CD4-positive, alpha-beta T cell (primary cell): ENCODE data around the gene KLRK1. TPM values are rescaled to one million over a fixed set of nuclear protein-coding genes. Genes with fewer than 3 reads are reported as not detected.

Source experiments
- ATAC-seq: fragments of 200-7000 bp; cut with Tn5 transposase; one replicate; pipeline ENCODE4 v1.10.0; 2022; ENCODE audit warnings: mild to moderate bottlenecking; ENCODE audit not compliant: poor library complexity
- CTCF ChIA-PET: fragments of 350-600 bp; sonication (Branson Sonifier 250); formaldehyde crosslinking; loops from one replicate; lab custom pipeline; 2021; ENCODE audit warnings: antibody characterized with exemption, inconsistent platforms; lab: Charles Lee
- POLR2A ChIA-PET: fragments of 350-600 bp; sonication (Branson Sonifier 250); formaldehyde crosslinking; loops from one replicate; lab custom pipeline; 2021; ENCODE audit warnings: antibody characterized with exemption, inconsistent platforms; lab: Charles Lee
- DNase-seq, 14 experiments: peaks; one replicate each; pipeline ENCODE4 v3.0.0-alpha.2; 2013 to 2020; ENCODE audit warnings: mixed read lengths in 2 of 14
- H3K27ac ChIP-seq, 2 donors: one replicate each; pipeline versions ENCODE4 v1.5.1 to v1.7.0; 2013; ENCODE audit warnings: low read length in 2 of 2, low read depth in 1 of 2, mild to moderate bottlenecking in 1 of 2
- H3K27me3 ChIP-seq, 2 experiments: 1 replicate in 1 of 2; 2 replicates in 1 of 2; pipeline versions ENCODE4 v1.6.1 to v1.7.0; 2013; ENCODE audit warnings: low read length in 2 of 2, control low read depth in 1 of 2, mild to moderate bottlenecking in 1 of 2, moderate library complexity in 1 of 2; ENCODE audit not compliant: insufficient read depth in 2 of 2, control insufficient read depth in 1 of 2
- H3K36me3 ChIP-seq: one replicate; pipeline ENCODE4 v1.6.1; 2013; ENCODE audit warnings: low read length, control low read depth; ENCODE audit not compliant: insufficient read depth
- H3K4me1 ChIP-seq: one replicate; pipeline ENCODE4 v1.6.1; 2013; ENCODE audit warnings: low read length, control low read depth; ENCODE audit not compliant: insufficient read depth
- H3K4me3 ChIP-seq: one replicate; pipeline ENCODE4 v1.5.1; 2013; ENCODE audit warnings: mild to moderate bottlenecking, low read length, moderate library complexity
- H3K9me3 ChIP-seq, 2 experiments: 1 replicate in 1 of 2; 2 replicates in 1 of 2; pipeline versions ENCODE4 v1.6.1 to v1.7.0; 2013; ENCODE audit warnings: low read length in 2 of 2, mild to moderate bottlenecking in 2 of 2, control low read depth in 1 of 2, moderate library complexity in 1 of 2; ENCODE audit not compliant: control insufficient read depth in 1 of 2, insufficient read depth in 1 of 2
- H3K27ac Mint-ChIP-seq: one replicate; pipeline ENCODE4 v1.8.0; 2020; ENCODE audit warnings: mixed read lengths
- H3K27me3 Mint-ChIP-seq: one replicate; pipeline ENCODE4 v1.8.0; 2021; ENCODE audit warnings: mixed read lengths
- H3K36me3 Mint-ChIP-seq: one replicate; pipeline ENCODE4 v1.8.0; 2021; ENCODE audit warnings: low read depth, mixed read lengths
- H3K4me1 Mint-ChIP-seq: one replicate; pipeline ENCODE4 v1.8.0; 2021; ENCODE audit warnings: low read depth, mixed read lengths
- H3K4me3 Mint-ChIP-seq: one replicate; pipeline ENCODE4 v1.8.0; 2020; ENCODE audit warnings: mild to moderate bottlenecking, mixed read lengths
- H3K9me3 Mint-ChIP-seq: one replicate; pipeline ENCODE4 v1.8.0; 2020; ENCODE audit warnings: mixed read lengths
- intact Hi-C, 2 experiments: fragments of 100-400 bp; cut with DNase I in 1 of 2; cut with micrococcal nuclease in 1 of 2; formaldehyde crosslinking; loops; one replicate each; pipeline versions ENCODE4 v1.15.1 to v1.9.0; 2023 to 2025; cut with DNase I, micrococcal nuclease
- total RNA-seq, 174 experiments: library from RNA in 2 of 174; stranded (reverse) in 2 of 174; gene quantifications; one replicate each; pipeline ENCODE4 v1.2.3 and lab custom pipeline; 2021 to 2026
- TF ChIP-seq, protein P1 (sequence below): fragments of 200-600 bp; IDR thresholded peaks from one replicate; pipeline ENCODE4 v1.8.0; 2022; ENCODE audit warnings: antibody characterized with exemption, mild to moderate bottlenecking

KLRK1 gene
- total RNA-seq, 2 experiments from 2014 or later: 0.96 to 1.0 TPM

DNA sequence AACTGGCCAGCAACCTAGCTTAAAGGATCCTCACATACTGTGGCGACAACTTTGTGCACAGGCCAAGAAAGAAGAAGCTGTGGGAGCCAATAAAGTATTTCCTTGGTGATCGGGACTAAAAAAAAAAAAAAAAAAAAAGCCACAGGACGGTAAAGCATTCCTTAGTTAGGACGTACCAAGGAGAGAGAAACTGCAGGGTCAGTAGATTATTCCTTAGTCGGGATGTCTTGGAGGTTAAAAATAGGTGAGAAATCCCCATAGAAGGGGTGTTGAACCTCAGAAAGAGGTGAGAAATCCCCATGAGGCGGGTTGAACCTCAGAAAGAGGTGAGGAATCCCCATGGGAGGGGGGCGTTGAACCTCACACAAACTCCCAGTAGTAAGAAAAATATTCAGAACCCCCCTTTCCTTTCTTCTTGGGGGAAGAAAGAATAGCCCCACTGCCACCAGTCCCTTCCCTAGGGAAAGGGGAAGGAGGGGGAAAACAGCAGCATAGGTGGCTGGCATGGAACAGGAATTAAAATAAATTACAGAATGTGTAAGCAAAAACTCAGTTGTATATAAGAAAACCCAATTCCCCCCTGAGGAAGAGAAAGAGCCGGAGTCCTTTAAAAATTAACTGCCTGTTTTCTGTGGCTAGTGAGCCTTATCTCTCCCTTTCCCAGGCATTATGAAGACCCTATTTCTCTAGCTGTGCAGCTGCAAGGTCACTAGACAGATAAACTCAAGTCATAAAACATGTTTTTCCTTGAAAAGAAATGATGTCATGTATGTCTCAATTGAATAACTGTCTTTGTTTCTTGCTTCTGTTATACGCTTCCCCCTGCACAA, 26.8 kb downstream of the KLRK1 start:
- POLR2A ChIA-PET: interaction anchor here (1.7 kb wide), 1 partner anchor 1182 kb away, joined by 3 read pairs; no protein-coding TSS in a partner anchor
- DNase-seq: peak in 1 of 14 experiments; percentile 25
- Mint-ChIP-seq H3K4me1 (peaks cover 10% of the 10 kb centered on the region), H3K9me3 (no peaks in the 10 kb centered on the region), H3K36me3 (no peaks in the 10 kb centered on the region), H3K4me3 (no peak overlapping the region), H3K27ac (no peak overlapping the region), H3K27me3 (no peaks in the 10 kb centered on the region)
- Histone ChIP-seq H3K27ac (no peak overlapping the region), H3K4me1 (peaks cover 18% of the 10 kb centered on the region), H3K36me3 (no peaks in the 10 kb centered on the region), H3K9me3 (no peaks in the 10 kb centered on the region), H3K4me3 (no peak overlapping the region), H3K27me3 (no peaks in the 10 kb centered on the region)
- TF ChIP-seq, protein P1, sequence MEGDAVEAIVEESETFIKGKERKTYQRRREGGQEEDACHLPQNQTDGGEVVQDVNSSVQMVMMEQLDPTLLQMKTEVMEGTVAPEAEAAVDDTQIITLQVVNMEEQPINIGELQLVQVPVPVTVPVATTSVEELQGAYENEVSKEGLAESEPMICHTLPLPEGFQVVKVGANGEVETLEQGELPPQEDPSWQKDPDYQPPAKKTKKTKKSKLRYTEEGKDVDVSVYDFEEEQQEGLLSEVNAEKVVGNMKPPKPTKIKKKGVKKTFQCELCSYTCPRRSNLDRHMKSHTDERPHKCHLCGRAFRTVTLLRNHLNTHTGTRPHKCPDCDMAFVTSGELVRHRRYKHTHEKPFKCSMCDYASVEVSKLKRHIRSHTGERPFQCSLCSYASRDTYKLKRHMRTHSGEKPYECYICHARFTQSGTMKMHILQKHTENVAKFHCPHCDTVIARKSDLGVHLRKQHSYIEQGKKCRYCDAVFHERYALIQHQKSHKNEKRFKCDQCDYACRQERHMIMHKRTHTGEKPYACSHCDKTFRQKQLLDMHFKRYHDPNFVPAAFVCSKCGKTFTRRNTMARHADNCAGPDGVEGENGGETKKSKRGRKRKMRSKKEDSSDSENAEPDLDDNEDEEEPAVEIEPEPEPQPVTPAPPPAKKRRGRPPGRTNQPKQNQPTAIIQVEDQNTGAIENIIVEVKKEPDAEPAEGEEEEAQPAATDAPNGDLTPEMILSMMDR: no peak
- CTCF ChIA-PET: no interaction called here
- no peak for ATAC-seq
- intact Hi-C loops: loop anchor here (5.0 to 10.0 kb wide), 5 partner anchors 148 to 1122 kb away; partner anchors contain the start of genes GABARAPL1 (in 1 of the 2) and MAGOHB (in 1 of the 2)

DNA sequence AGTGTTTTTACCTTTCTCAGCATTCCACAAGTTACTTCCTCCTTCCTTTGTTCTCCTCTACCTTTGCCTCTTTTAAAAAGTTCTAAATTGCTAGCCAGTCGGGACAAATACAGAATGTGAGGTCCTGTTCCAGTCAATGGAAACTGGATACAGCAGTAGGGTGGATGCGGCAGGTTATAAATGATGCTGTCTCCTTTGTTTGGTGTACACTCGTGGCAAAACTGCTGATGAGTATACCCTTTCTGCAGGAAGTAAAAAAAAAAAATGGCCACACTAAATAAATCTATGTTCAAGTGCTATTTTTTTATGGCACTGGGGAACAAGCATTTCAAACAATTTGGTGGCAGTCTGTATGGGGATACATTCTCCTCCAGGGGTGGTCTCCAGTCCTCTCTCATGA, 27.5 kb downstream of the KLRK1 start:
- H3K4me1 ChIP-seq: peaks cover 18% of the 10 kb centered on the region
- no peaks in the 10 kb centered on the region for H3K27me3 ChIP-seq
- TF ChIP-seq, protein P1: no peak
- Mint-ChIP-seq H3K4me3 (no peak overlapping the region), H3K4me1 (peaks cover 10% of the 10 kb centered on the region), H3K36me3 (no peaks in the 10 kb centered on the region), H3K27me3 (peaks cover 4% of the 10 kb centered on the region), H3K27ac (no peak overlapping the region), H3K9me3 (no peaks in the 10 kb centered on the region)
- no peaks in the 10 kb centered on the region for H3K36me3 ChIP-seq
- DNase-seq (no peak), ATAC-seq (no peak)
- H3K4me3 ChIP-seq: no peak overlapping the region
- ChIA-PET POLR2A (no interaction called here), CTCF (no interaction called here)
- intact Hi-C loops: loop anchor here (5.0 to 10.0 kb wide), 5 partner anchors 148 to 1122 kb away; partner anchors contain the start of genes GABARAPL1 (in 1 of the 2) and MAGOHB (in 1 of the 2)
- H3K9me3 ChIP-seq: no peaks in the 10 kb centered on the region
- no peak overlapping the region for H3K27ac ChIP-seq

DNA sequence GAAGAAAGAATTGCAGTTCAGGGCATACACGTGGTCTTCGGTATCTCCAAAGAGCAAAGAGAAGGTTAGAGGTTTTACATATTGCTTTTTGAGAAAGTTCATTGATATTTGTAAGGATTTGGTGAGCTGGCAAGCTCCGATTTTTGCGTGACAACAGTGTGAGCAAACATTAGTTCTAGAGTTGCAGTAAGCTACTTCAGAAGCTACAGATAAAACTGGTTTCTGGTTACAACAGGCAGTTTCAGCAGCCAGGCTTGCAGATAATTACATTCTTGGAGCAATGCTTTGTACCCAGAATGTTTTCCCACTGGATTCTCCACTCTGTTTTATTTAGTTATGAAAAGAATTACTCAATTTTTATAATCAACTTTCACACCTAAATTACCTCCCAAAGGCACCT, 28.2 kb downstream of the KLRK1 start:
- POLR2A ChIA-PET: no interaction called here
- H3K4me3 ChIP-seq: no peak overlapping the region
- Mint-ChIP-seq H3K4me3 (peak overlapping the region; percentile 64), H3K36me3 (no peaks in the 10 kb centered on the region), H3K9me3 (no peaks in the 10 kb centered on the region), H3K27me3 (peaks cover 8% of the 10 kb centered on the region), H3K27ac (no peak overlapping the region), H3K4me1 (peaks cover 5% of the 10 kb centered on the region)
- H3K4me1 ChIP-seq: peaks cover 18% of the 10 kb centered on the region
- no peak overlapping the region for H3K27ac ChIP-seq
- intact Hi-C loops: loop anchor here (5.0 to 10.0 kb wide), 5 partner anchors 147 to 1123 kb away; partner anchors contain the start of genes GABARAPL1 (in 1 of the 2) and MAGOHB (in 1 of the 2)
- TF ChIP-seq, protein P1: no peak
- no peaks in the 10 kb centered on the region for H3K36me3 ChIP-seq
- DNase-seq (no peak), ATAC-seq (no peak)
- H3K27me3 ChIP-seq: peaks cover 0 to 2% of the 10 kb centered on the region in 2 experiments
- H3K9me3 ChIP-seq: no peaks in the 10 kb centered on the region
- CTCF ChIA-PET: no interaction called here
